ENCODE data around the gene IYD. TPM values are rescaled to one million over a fixed set of nuclear protein-coding genes. Genes with fewer than 3 reads are reported as not detected.

Gene IYD
- total RNA-seq, 1 donor from 2014 or later: not detected

- Histone ChIP-seq H3K36me3 (ENCODE audit: control insufficient read depth, insufficient read depth, low read length) (no peaks in the 10 kb centered on the region), H3K4me3 (ENCODE audit: low read depth, low read length) (no peak overlapping the region), H3K27me3 (ENCODE audit: control insufficient read depth, insufficient read depth, low read length) (no peaks in the 10 kb centered on the region)
- no peak for TF ChIP-seq CTCF (IDR thresholded peaks at IDR 0.05; ENCODE audit: insufficient read depth, low read length, poor library complexity, severe bottlenecking)
- no peak for DNase-seq (ENCODE audit: low read depth)
These were observed 82.1 kb downstream of the IYD start for GRCh38 chr6:150450918-150451317.

GRCh38 chr6:150451807-150452427 is 83.1 kb downstream of the IYD start:
- H3K36me3 ChIP-seq (ENCODE audit: control insufficient read depth, insufficient read depth, low read length): no peaks in the 10 kb centered on the region
- DNase-seq (ENCODE audit: low read depth): no peak
- no peak for TF ChIP-seq CTCF (IDR thresholded peaks at IDR 0.05; ENCODE audit: insufficient read depth, low read length, poor library complexity, severe bottlenecking)
- H3K4me3 ChIP-seq (ENCODE audit: low read depth, low read length): no peak overlapping the region
- no peaks in the 10 kb centered on the region for H3K27me3 ChIP-seq (ENCODE audit: control insufficient read depth, insufficient read depth, low read length)

- Histone ChIP-seq H3K4me3 (ENCODE audit: low read depth, low read length) (no peak overlapping the region), H3K27me3 (ENCODE audit: control insufficient read depth, insufficient read depth, low read length) (no peaks in the 10 kb centered on the region), H3K36me3 (ENCODE audit: control insufficient read depth, insufficient read depth, low read length) (no peaks in the 10 kb centered on the region)
- TF ChIP-seq CTCF (IDR thresholded peaks at IDR 0.05; ENCODE audit: insufficient read depth, low read length, poor library complexity, severe bottlenecking): no peak
- no peak for DNase-seq (ENCODE audit: low read depth)
These were observed 83.8 kb downstream of the IYD start for GRCh38 chr6:150452428-150453243.

GRCh38 chr6:150453357-150453756 is 84.5 kb downstream of the IYD start:
- no peak for DNase-seq (ENCODE audit: low read depth)
- no peak for TF ChIP-seq CTCF (IDR thresholded peaks at IDR 0.05; ENCODE audit: insufficient read depth, low read length, poor library complexity, severe bottlenecking)
- Histone ChIP-seq H3K4me3 (ENCODE audit: low read depth, low read length) (no peak overlapping the region), H3K36me3 (ENCODE audit: control insufficient read depth, insufficient read depth, low read length) (no peaks in the 10 kb centered on the region), H3K27me3 (ENCODE audit: control insufficient read depth, insufficient read depth, low read length) (no peaks in the 10 kb centered on the region)

Other genes with a start within 250 kb of the IYD start
- gene PPP1R14C, start 226.0 kb upstream of the IYD start, total RNA-seq: 37.0 and 45.5 TPM in 2 replicates
- gene PLEKHG1, start 230.9 kb downstream of the IYD start, total RNA-seq: 27.8 and 52.9 TPM in 2 replicates

Data from kidney epithelial cell (primary cell).